OCI-LY7 (cell line): Measurements from ENCODE around the gene FGF21. TPM values are rescaled to one million over a fixed set of nuclear protein-coding genes. Genes with fewer than 3 reads are reported as not detected.

Experiments used
- Bru-seq: library from RNA; stranded (reverse); fragments of 400-500 nt; gene quantifications from one replicate; lab custom pipeline; 2021; lab: Mats Ljungman, UMichigan
- BruChase-seq, 2 experiments: library from RNA; stranded (reverse); fragments of 400-500 nt; gene quantifications; one replicate each; lab custom pipeline; 2021; lab: Mats Ljungman, UMichigan
- BruUV-seq: library from RNA; stranded (reverse); fragments of 400-500 nt; replicated peaks from 2 replicates; lab custom pipeline; 2021; lab: Mats Ljungman, UMichigan
- CTCF ChIA-PET: fragments of 300-600 bp; sonication (Branson Sonifier 250); formaldehyde crosslinking; loops from one replicate; lab custom pipeline; 2022; ENCODE audit warnings: antibody characterized with exemption; ENCODE audit not compliant: unreplicated experiment; lab: Charles Lee
- POLR2A ChIA-PET: fragments of 300-600 bp; sonication (Branson Sonifier 250); formaldehyde crosslinking; loops from one replicate; lab custom pipeline; 2022; ENCODE audit warnings: antibody characterized with exemption; lab: Charles Lee
- DNase-seq: peaks from one replicate; pipeline ENCODE4 v3.0.0-alpha.2; 2015; ENCODE audit warnings: low spot score
- H2AFZ ChIP-seq: fragments of 200-600 bp; sonication (generic), shearing (Covaris generic); 2 replicates; pipeline ENCODE4 v1.6.1; 2014; ENCODE audit warnings: mild to moderate bottlenecking, antibody characterized with exemption, low read length, moderate library complexity
- H3K27ac ChIP-seq: fragments of 200-600 bp; sonication (generic); 2 replicates; pipeline ENCODE4 v1.5.1; 2014; ENCODE audit warnings: mixed run types, low read depth, mild to moderate bottlenecking, moderate library complexity, low read length, inconsistent platforms; ENCODE audit not compliant: poor library complexity, severe bottlenecking
- H3K36me3 ChIP-seq: fragments of 200-600 bp; sonication (generic); 2 replicates; pipeline ENCODE4 v1.6.1; 2014; ENCODE audit warnings: mild to moderate bottlenecking, antibody characterized with exemption, low read length, moderate library complexity, mixed read lengths; ENCODE audit not compliant: insufficient read depth
- H3K4me1 ChIP-seq: fragments of 200-600 bp; sonication (generic); 2 replicates; pipeline ENCODE4 v1.5.1; 2014; ENCODE audit warnings: mild to moderate bottlenecking, low read length; ENCODE audit not compliant: insufficient read depth, poor library complexity, severe bottlenecking
- H3K4me2 ChIP-seq: fragments of 200-600 bp; sonication (generic); 2 replicates; pipeline ENCODE4 v1.6.1; 2014; ENCODE audit warnings: mild to moderate bottlenecking, low read length
- H3K4me3 ChIP-seq: fragments of 200-600 bp; sonication (generic); 2 replicates; pipeline ENCODE4 v1.5.1; 2014; ENCODE audit warnings: mild to moderate bottlenecking, low read depth, low read length; ENCODE audit not compliant: poor library complexity, severe bottlenecking
- H3K79me2 ChIP-seq: fragments of 200-600 bp; sonication (generic); 2 replicates; pipeline ENCODE4 v1.6.1; 2016; ENCODE audit warnings: low read depth, mild to moderate bottlenecking, low read length, moderate library complexity, mixed read lengths; ENCODE audit not compliant: insufficient read depth
- H3K9me2 ChIP-seq: fragments of 200-600 bp; sonication (generic); 2 replicates; pipeline ENCODE4 v1.6.1; 2016; ENCODE audit warnings: mild to moderate bottlenecking, low read length, mixed read lengths; ENCODE audit not compliant: insufficient read depth
- H3K9me3 ChIP-seq: fragments of 200-600 bp; sonication (generic); 2 replicates; pipeline ENCODE4 v1.6.1; 2014; ENCODE audit warnings: mild to moderate bottlenecking, mixed run types, low read length, mixed read lengths
- H4K20me1 ChIP-seq: fragments of 200-600 bp; sonication (generic); 2 replicates; pipeline ENCODE4 v1.6.1; 2014; ENCODE audit warnings: mild to moderate bottlenecking, antibody characterized with exemption, low read length, moderate library complexity, mixed read lengths; ENCODE audit not compliant: insufficient read depth
- CTCF ChIP-seq: fragments of 200-600 bp; sonication (generic); conservative IDR thresholded peaks from 2 replicates; pipeline ENCODE4 v1.5.1; 2014; ENCODE audit warnings: mild to moderate bottlenecking, antibody characterized with exemption, low read length, moderate library complexity, mixed read lengths
- EZH2phosphoT487 ChIP-seq: fragments of 200-600 bp; sonication (generic); IDR thresholded peaks from 2 replicates; pipeline ENCODE4 v1.6.1; 2018; ENCODE audit warnings: low read depth, borderline replicate concordance, mild to moderate bottlenecking, mixed run types, antibody characterized with exemption, low read length, moderate library complexity, mixed read lengths
- intact Hi-C: fragments of 100-400 bp; cut with micrococcal nuclease; formaldehyde crosslinking; loops from one replicate; pipeline ENCODE4 v1.10.0; 2022; ENCODE audit not compliant: unreplicated experiment
- long read RNA-seq: library from polyadenylated mRNA; stranded (forward); transcript quantifications from one replicate; pipeline ENCODE4 v2.0.0, GENCODE V29; 2022
- total RNA-seq, 2 experiments: library from RNA; depleted of rRNA in 1 of 2; stranded (reverse); fragments of >200 nt in 1 of 2; shearing (Covaris generic) in 1 of 2; gene quantifications; 2 replicates each; pipeline ENCODE4 v1.2.3, GENCODE V29; 2014 to 2022

Gene FGF21, protein sequence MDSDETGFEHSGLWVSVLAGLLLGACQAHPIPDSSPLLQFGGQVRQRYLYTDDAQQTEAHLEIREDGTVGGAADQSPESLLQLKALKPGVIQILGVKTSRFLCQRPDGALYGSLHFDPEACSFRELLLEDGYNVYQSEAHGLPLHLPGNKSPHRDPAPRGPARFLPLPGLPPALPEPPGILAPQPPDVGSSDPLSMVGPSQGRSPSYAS
- total RNA-seq (2014; rRNA removed; shearing (Covaris generic)) (not detected in 2 replicates), total RNA-seq (2022) (not detected in 2 replicates), Bru-seq, nascent RNA (not detected), BruChase-seq, experiment 1, labeled RNA remaining after a 6-hour chase (not detected), BruChase-seq, experiment 2, labeled RNA remaining after a 2-hour chase (not detected)
- long read RNA-seq = 0 reads

DNA sequence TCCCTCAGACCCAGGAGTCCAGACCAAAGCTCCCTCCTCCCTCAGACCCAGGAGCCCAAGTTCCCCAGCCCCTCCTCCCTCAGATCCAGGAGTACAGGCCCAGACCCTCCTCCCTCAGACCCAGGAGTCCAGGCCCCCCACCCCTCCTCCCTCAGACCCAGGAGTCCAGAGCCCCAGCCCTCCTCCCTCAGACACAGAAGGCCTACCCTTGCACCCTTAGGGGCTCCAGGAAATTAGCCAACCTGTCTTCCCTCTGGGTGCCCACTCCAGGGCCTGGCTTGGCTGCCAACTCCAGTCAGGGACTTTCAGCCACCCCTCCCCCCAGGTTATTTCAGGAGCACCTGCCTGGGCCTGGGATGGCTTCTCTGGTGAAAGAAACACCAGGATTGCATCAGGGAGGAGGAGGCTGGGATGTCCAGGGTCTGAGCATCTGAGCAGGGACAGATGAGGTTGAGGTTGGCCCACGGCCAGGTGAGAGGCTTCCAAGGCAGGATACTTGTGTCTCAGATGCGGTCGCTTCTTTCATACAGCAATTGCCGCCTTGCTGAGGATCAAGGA lies at the start of gene FGF21:
Gene FGF21 (plus strand): TSS at position 441 of the 558 bp plus-strand sequence. CDS start 713 bp downstream, outside the sequence.
- H3K4me1 ChIP-seq = peaks cover 15% of the 10 kb centered on the region
- CTCF ChIA-PET = no interaction called here
- BruUV-seq = no TSS peak
- no peak within 1 kb of the TSS for H3K27ac ChIP-seq
- H3K9me3 ChIP-seq = no peaks in the 10 kb centered on the region
- H4K20me1 ChIP-seq = no peaks in the 10 kb centered on the region
- H3K4me2 ChIP-seq = no peak within 1 kb of the TSS
- no peaks in the 10 kb centered on the region for H3K9me2 ChIP-seq
- no peaks in the 10 kb centered on the region for H3K79me2 ChIP-seq
- no peak for DNase-seq
- POLR2A ChIA-PET = no interaction called here
- intact Hi-C loops = no loop called here
- no peak within 1 kb of the TSS for H2AFZ ChIP-seq
- no peaks in the 10 kb centered on the region for H3K36me3 ChIP-seq
- H3K4me3 ChIP-seq = no peak within 1 kb of the TSS
- TF ChIP-seq EZH2phosphoT487 (no peak), CTCF (no peak)

DNA sequence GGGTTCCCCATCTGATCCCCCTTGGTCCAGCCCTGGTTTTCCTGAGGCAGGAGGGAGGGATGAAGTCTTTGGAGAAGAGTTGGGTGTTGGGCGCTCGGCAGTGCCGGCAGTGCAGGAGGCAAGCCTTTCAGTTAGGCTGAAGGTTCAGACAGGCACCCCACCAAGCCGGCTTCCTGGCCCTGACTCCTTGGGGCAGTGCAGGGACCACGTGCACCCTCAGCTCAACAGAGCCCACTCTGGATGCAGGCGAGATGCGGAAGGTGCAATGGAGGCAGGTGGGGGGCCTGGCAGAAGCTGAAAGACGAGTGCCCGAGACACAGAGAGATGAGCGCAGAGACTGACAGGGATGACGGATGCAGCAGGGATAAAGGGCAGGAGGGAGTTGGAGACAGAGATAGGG lies 46.9 kb upstream of the FGF21 start:
- peaks cover 8% of the 10 kb centered on the region for H3K4me1 ChIP-seq
- no peak overlapping the region for H3K4me3 ChIP-seq
- no peak for TF ChIP-seq EZH2phosphoT487
- TF ChIP-seq CTCF = no peak
- BruUV-seq = no TSS peak
- no peaks in the 10 kb centered on the region for H3K36me3 ChIP-seq
- H2AFZ ChIP-seq = no peak overlapping the region
- no peak for DNase-seq
- POLR2A ChIA-PET = no interaction called here
- H3K9me2 ChIP-seq = no peaks in the 10 kb centered on the region
- intact Hi-C loops = no loop called here
- no peak overlapping the region for H3K27ac ChIP-seq
- CTCF ChIA-PET = no interaction called here
- no peaks in the 10 kb centered on the region for H4K20me1 ChIP-seq
- H3K79me2 ChIP-seq = no peaks in the 10 kb centered on the region
- no peak overlapping the region for H3K4me2 ChIP-seq
- H3K9me3 ChIP-seq = no peaks in the 10 kb centered on the region

GRCh38 chr19:48711106-48711662 lies 44.1 kb upstream of the FGF21 start:
- Histone ChIP-seq H3K27ac (no peak overlapping the region), H4K20me1 (no peaks in the 10 kb centered on the region), H3K4me3 (no peak overlapping the region), H3K4me2 (no peak overlapping the region), H3K36me3 (no peaks in the 10 kb centered on the region), H3K79me2 (no peaks in the 10 kb centered on the region), H3K9me2 (no peaks in the 10 kb centered on the region), H2AFZ (no peak overlapping the region), H3K9me3 (no peaks in the 10 kb centered on the region), H3K4me1 (peaks cover 22% of the 10 kb centered on the region)
- intact Hi-C loops = no loop called here
- ChIA-PET CTCF (no interaction called here), POLR2A (interaction anchor here (1.1 kb wide), 1 partner anchor 9 kb away, joined by 3 read pairs; no protein-coding TSS in a partner anchor)
- no peak for TF ChIP-seq CTCF
- no peak for TF ChIP-seq EZH2phosphoT487
- no TSS peak for BruUV-seq
- no peak for DNase-seq
